Measurements from ENCODE around the gene UBE2U. TPM values are rescaled to one million over a fixed set of nuclear protein-coding genes. Genes with fewer than 3 reads are reported as not detected.

Gene UBE2U
- total RNA-seq, 1 experiment from 2014 or later = not detected

- H3K9ac ChIP-seq (ENCODE audit: low read length) = no peak overlapping the region
- H3K9me2 ChIP-seq (ENCODE audit: insufficient read depth) = no peaks in the 10 kb centered on the region
- RAD21 ChIA-PET (ENCODE audit: low non-redundant PET in 1 of 2, low total read pairs in 2 of 2, uncharacterized antibody in 2 of 2, unreplicated experiment in 2 of 2) = no interaction called here
- H3K4me3 ChIP-seq (replicated peaks in 1 of 2; ENCODE audit: low read depth in 1 of 2, low read length in 2 of 2) = no peak overlapping the region
- ATAC-seq (no peak), DNase-seq (ENCODE audit: low read depth, low spot score) (no peak)
- intact Hi-C loops (cut with micrococcal nuclease) = loop anchor here (5.0 to 10.0 kb wide), 3 partner anchors 921 to 1403 kb away; partner anchors contain the start of gene FOXD3
- no peaks in the 10 kb centered on the region for H3K79me2 ChIP-seq (ENCODE audit: insufficient read depth, low read length)
- H3K9me3 ChIP-seq (ENCODE audit: control insufficient read depth in 1 of 2, insufficient read depth in 1 of 2, low read depth in 1 of 2, low read length in 2 of 2) = no peaks in the 10 kb centered on the region
- H3K27me3 ChIP-seq (ENCODE audit: insufficient read depth, low read length) = no peaks in the 10 kb centered on the region
- no peak overlapping the region for H3K27ac ChIP-seq (ENCODE audit: low read depth, low read length)
- H3K4me2 ChIP-seq (ENCODE audit: low read length) = no peak overlapping the region
- POLR2A ChIA-PET = no interaction called here
- H3K36me3 ChIP-seq (ENCODE audit: control insufficient read depth in 1 of 2, insufficient read depth in 2 of 2, low read length in 2 of 2) = no peaks in the 10 kb centered on the region
- H2AFZ ChIP-seq (ENCODE audit: low read depth, low read length, poor library complexity, severe bottlenecking) = peak overlapping the region; percentile 79
- TF ChIP-seq ZNF274 (IDR thresholded peaks at IDR 0.05; ENCODE audit: low read depth, low read length) (no peak), CBX3 (IDR thresholded peaks at IDR 0.05; ENCODE audit: low read depth) (no peak), TCF7L2 (IDR thresholded peaks at IDR 0.05; ENCODE audit: borderline replicate concordance, extremely low read depth, insufficient read depth, insufficient read length) (no peak), ATF3 (IDR thresholded peaks at IDR 0.05) (no peak), RAD21 (IDR thresholded peaks at IDR 0.05; ENCODE audit: low read depth) (no peak), POLR2AphosphoS5 (IDR thresholded peaks at IDR 0.05; ENCODE audit: low read depth, low read length) (no peak)
- CTCF ChIA-PET = interaction anchor here (0.9 to 8.8 kb wide), 7 partner anchors 108 to 708 kb away, joined by 3 to 104 read pairs (median 4); no protein-coding TSS in a partner anchor
- H4K20me1 ChIP-seq (ENCODE audit: insufficient read depth) = no peaks in the 10 kb centered on the region
- no peaks in the 10 kb centered on the region for H3K4me1 ChIP-seq (ENCODE audit: control insufficient read depth in 1 of 2, insufficient read depth in 2 of 2, low read length in 2 of 2)
- no TSS peak for BruUV-seq (replicated peaks)
Measured at GRCh38 chr1:64245495-64245894, 42.1 kb downstream of the UBE2U start.

GRCh38 chr1:64246294-64246917, 43.0 kb downstream of the UBE2U start:
- Histone ChIP-seq H3K9ac (ENCODE audit: low read length) (no peak overlapping the region), H3K4me2 (ENCODE audit: low read length) (no peak overlapping the region), H3K27me3 (ENCODE audit: insufficient read depth, low read length) (no peaks in the 10 kb centered on the region), H2AFZ (ENCODE audit: low read depth, low read length, poor library complexity, severe bottlenecking) (peak overlapping the region; percentile 79), H4K20me1 (ENCODE audit: insufficient read depth) (no peaks in the 10 kb centered on the region), H3K27ac (ENCODE audit: low read depth, low read length) (no peak overlapping the region), H3K9me2 (ENCODE audit: insufficient read depth) (no peaks in the 10 kb centered on the region), H3K79me2 (ENCODE audit: insufficient read depth, low read length) (no peaks in the 10 kb centered on the region), H3K4me3 (replicated peaks in 1 of 2; ENCODE audit: low read depth in 1 of 2, low read length in 2 of 2) (no peak overlapping the region), H3K36me3 (ENCODE audit: control insufficient read depth in 1 of 2, insufficient read depth in 2 of 2, low read length in 2 of 2) (no peaks in the 10 kb centered on the region), H3K9me3 (ENCODE audit: control insufficient read depth in 1 of 2, insufficient read depth in 1 of 2, low read depth in 1 of 2, low read length in 2 of 2) (no peaks in the 10 kb centered on the region), H3K4me1 (ENCODE audit: control insufficient read depth in 1 of 2, insufficient read depth in 2 of 2, low read length in 2 of 2) (no peaks in the 10 kb centered on the region)
- TF ChIP-seq FOSL1 (IDR thresholded peaks at IDR 0.05; ENCODE audit: low read depth) (no peak), JUND (IDR thresholded peaks at IDR 0.05) (no peak), ATF3 (IDR thresholded peaks at IDR 0.05) (no peak), MAX (IDR thresholded peaks at IDR 0.05) (0 out of 2 replicates have a peak, but pooled peaks have one; percentile 19), TCF7L2 (IDR thresholded peaks at IDR 0.05; ENCODE audit: borderline replicate concordance, extremely low read depth, insufficient read depth, insufficient read length) (no peak), RAD21 (IDR thresholded peaks at IDR 0.05; ENCODE audit: low read depth) (peak; percentile 84), ELF1 (IDR thresholded peaks at IDR 0.05; ENCODE audit: borderline replicate concordance, low read depth) (no peak)
- TF ChIP-seq, protein P1, sequence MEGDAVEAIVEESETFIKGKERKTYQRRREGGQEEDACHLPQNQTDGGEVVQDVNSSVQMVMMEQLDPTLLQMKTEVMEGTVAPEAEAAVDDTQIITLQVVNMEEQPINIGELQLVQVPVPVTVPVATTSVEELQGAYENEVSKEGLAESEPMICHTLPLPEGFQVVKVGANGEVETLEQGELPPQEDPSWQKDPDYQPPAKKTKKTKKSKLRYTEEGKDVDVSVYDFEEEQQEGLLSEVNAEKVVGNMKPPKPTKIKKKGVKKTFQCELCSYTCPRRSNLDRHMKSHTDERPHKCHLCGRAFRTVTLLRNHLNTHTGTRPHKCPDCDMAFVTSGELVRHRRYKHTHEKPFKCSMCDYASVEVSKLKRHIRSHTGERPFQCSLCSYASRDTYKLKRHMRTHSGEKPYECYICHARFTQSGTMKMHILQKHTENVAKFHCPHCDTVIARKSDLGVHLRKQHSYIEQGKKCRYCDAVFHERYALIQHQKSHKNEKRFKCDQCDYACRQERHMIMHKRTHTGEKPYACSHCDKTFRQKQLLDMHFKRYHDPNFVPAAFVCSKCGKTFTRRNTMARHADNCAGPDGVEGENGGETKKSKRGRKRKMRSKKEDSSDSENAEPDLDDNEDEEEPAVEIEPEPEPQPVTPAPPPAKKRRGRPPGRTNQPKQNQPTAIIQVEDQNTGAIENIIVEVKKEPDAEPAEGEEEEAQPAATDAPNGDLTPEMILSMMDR (IDR thresholded peaks at IDR 0.05 in 2 of 3, conservative IDR thresholded peaks at IDR 0.05 in 1 of 3; ENCODE audit: borderline replicate concordance in 1 of 3, insufficient read depth in 1 of 3, low read depth in 2 of 3, low read length in 2 of 3) = peak; percentile 53 to 79 (median 76); a peak in 5 of 6 replicates
- intact Hi-C loops (cut with micrococcal nuclease) = loop anchor here (1.0 to 10.0 kb wide), 6 partner anchors 326 to 1404 kb away; partner anchors contain the start of gene FOXD3
- DNase-seq (ENCODE audit: low read depth, low spot score) (no peak), ATAC-seq (peak; percentile 58; the same call in 1 of the 2 replicates)
- ChIA-PET RAD21 (ENCODE audit: low non-redundant PET in 1 of 2, low total read pairs in 2 of 2, uncharacterized antibody in 2 of 2, unreplicated experiment in 2 of 2) (interaction anchor here (0.5 to 1.8 kb wide), 7 partner anchors 328 to 657 kb away, joined by 3 to 6 read pairs (median 3); no protein-coding TSS in a partner anchor), POLR2A (no interaction called here), CTCF (interaction anchor here (0.7 to 8.8 kb wide), 20 partner anchors 10 to 1322 kb away, joined by 3 to 104 read pairs (median 4); no protein-coding TSS in a partner anchor)
- no TSS peak for BruUV-seq (replicated peaks)
